ENCODE results near the gene FADD. TPM values are rescaled to one million over a fixed set of nuclear protein-coding genes. Genes with fewer than 3 reads are reported as not detected.

Gene FADD
- total RNA-seq, 1 donor from 2014 or later, result 24.0 TPM

DNA sequence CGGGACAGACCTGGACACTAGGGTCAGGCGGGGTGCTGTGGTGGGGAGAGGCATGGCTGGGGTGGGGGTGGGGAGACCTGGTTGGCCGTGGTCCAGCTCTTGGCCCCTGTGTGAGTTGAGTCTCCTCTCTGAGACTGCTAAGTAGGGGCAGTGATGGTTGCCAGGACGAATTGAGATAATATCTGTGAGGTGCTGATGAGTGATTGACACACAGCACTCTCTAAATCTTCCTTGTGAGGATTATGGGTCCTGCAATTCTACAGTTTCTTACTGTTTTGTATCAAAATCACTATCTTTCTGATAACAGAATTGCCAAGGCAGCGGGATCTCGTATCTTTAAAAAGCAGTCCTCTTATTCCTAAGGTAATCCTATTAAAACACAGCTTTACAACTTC, 3.9 kb downstream of the FADD start:
- Mint-ChIP-seq H3K27me3 (no peaks in the 10 kb centered on the region), H3K27ac (no peak overlapping the region), H3K4me3 (no peak overlapping the region), H3K4me1 (ENCODE audit: unreplicated experiment) (peaks cover 32% of the 10 kb centered on the region), H3K9me3 (no peaks in the 10 kb centered on the region), H3K36me3 (peaks cover 16% of the 10 kb centered on the region)
- TF ChIP-seq, protein P1, sequence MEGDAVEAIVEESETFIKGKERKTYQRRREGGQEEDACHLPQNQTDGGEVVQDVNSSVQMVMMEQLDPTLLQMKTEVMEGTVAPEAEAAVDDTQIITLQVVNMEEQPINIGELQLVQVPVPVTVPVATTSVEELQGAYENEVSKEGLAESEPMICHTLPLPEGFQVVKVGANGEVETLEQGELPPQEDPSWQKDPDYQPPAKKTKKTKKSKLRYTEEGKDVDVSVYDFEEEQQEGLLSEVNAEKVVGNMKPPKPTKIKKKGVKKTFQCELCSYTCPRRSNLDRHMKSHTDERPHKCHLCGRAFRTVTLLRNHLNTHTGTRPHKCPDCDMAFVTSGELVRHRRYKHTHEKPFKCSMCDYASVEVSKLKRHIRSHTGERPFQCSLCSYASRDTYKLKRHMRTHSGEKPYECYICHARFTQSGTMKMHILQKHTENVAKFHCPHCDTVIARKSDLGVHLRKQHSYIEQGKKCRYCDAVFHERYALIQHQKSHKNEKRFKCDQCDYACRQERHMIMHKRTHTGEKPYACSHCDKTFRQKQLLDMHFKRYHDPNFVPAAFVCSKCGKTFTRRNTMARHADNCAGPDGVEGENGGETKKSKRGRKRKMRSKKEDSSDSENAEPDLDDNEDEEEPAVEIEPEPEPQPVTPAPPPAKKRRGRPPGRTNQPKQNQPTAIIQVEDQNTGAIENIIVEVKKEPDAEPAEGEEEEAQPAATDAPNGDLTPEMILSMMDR (conservative IDR thresholded peaks at IDR 0.05), result no peak
- DNase-seq (ENCODE audit: extremely low spot score, unreplicated experiment), result no peak

DNA sequence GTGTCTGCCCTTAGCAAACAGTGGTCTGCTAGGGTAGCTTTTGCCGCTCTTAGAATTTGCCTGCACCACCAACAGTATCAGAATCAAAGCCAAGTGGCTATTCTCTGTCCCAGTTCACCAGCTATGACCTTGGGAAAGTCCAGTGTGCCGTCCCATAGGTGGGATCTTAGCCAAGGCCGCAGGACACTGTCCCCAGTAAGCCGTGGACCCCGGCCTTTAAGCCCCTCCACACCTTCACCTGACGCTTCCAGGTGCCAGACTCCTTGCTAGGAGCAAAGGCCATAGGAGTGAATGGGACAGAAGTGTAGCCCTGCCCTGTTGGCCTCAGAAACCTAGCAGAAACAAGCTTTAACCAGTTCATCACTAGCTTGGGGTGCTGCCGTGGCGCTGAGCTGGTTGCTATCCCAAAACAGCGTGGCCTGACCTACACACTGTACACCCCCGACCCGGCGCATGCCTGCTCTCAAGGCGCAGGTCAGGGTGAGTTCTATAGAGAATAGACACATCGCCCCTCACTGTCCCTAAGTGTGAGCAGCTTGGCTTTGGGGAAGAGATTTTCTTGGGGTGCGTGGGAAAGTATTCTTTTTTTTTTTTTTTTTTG, 4.5 kb downstream of the FADD start:
- Mint-ChIP-seq H3K27me3 (no peaks in the 10 kb centered on the region), H3K4me3 (no peak overlapping the region), H3K36me3 (peaks cover 16% of the 10 kb centered on the region), H3K27ac (no peak overlapping the region), H3K9me3 (no peaks in the 10 kb centered on the region), H3K4me1 (ENCODE audit: unreplicated experiment) (peaks cover 32% of the 10 kb centered on the region)
- TF ChIP-seq, protein P1 (conservative IDR thresholded peaks at IDR 0.05), result no peak
- DNase-seq (ENCODE audit: extremely low spot score, unreplicated experiment), result no peak

- no peak for DNase-seq (ENCODE audit: extremely low spot score, unreplicated experiment)
- Mint-ChIP-seq H3K36me3 (peaks cover 16% of the 10 kb centered on the region), H3K4me3 (no peak overlapping the region), H3K4me1 (ENCODE audit: unreplicated experiment) (peaks cover 27% of the 10 kb centered on the region), H3K27me3 (no peaks in the 10 kb centered on the region), H3K9me3 (no peaks in the 10 kb centered on the region), H3K27ac (no peak overlapping the region)
- TF ChIP-seq, protein P1 (conservative IDR thresholded peaks at IDR 0.05), result no peak
Observed at GRCh38 chr11:70209391-70209912, 6.4 kb downstream of the FADD start.

DNA sequence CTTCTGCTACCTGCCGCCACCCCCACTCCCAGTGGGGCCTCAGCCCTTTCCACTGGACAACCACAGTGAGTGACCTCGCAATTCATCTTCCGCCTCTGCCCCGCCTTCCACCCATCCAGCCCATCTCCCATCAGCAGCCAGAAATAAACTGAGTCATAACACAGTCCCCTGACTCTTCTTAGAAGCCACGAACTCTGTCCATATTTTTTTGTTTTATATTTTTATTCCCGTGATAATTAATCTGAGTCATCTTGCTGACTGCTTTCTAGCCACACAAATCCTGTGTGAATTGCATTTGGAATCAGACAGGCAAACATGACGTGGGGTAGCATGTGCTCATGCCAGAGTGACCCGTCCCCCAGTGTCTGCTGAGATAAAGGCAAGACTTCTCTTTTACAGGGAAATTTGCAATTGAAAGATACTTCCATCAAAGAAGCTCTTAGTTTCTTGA, 7.0 kb downstream of the FADD start:
- TF ChIP-seq, protein P1 (conservative IDR thresholded peaks at IDR 0.05), result no peak
- peaks cover 24% of the 10 kb centered on the region for H3K4me1 Mint-ChIP-seq (ENCODE audit: unreplicated experiment)
- H3K36me3 Mint-ChIP-seq, result peaks cover 16% of the 10 kb centered on the region
- DNase-seq (ENCODE audit: extremely low spot score, unreplicated experiment), result no peak
- no peak overlapping the region for H3K27ac Mint-ChIP-seq
- H3K27me3 Mint-ChIP-seq, result no peaks in the 10 kb centered on the region
- no peaks in the 10 kb centered on the region for H3K9me3 Mint-ChIP-seq
- no peak overlapping the region for H3K4me3 Mint-ChIP-seq

DNA sequence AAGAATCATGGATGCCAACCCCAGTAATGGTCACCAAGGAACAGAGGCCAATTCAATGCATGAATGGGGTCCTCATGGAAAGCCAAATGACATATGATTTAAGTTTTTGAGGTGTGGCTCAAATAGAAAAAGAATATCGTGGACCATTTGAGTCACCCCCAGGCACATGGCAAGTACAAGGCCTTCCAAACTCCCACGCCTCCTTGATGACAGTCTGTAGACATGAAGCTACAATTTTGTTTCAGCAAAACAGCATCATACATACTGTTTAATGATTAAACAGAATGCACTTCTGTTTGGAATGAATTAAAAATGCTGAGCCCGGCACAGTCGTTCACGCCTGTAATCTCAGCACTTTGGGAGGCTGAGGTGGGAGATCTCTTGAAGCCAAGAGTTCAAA, 7.4 kb downstream of the FADD start:
- DNase-seq (ENCODE audit: extremely low spot score, unreplicated experiment), result no peak
- no peaks in the 10 kb centered on the region for H3K9me3 Mint-ChIP-seq
- H3K27ac Mint-ChIP-seq, result no peak overlapping the region
- no peaks in the 10 kb centered on the region for H3K27me3 Mint-ChIP-seq
- H3K36me3 Mint-ChIP-seq, result peaks cover 16% of the 10 kb centered on the region
- H3K4me3 Mint-ChIP-seq, result no peak overlapping the region
- TF ChIP-seq, protein P1 (conservative IDR thresholded peaks at IDR 0.05), result no peak
- H3K4me1 Mint-ChIP-seq (ENCODE audit: unreplicated experiment), result peaks cover 21% of the 10 kb centered on the region

Measured in type B pancreatic cell (in vitro differentiated cells).